ENCODE results near the gene SEMA4G.

Gene SEMA4G

GRCh38 chr10:101011517-101012423, 42.5 kb downstream of the SEMA4G start:
- peaks cover 12% of the 10 kb centered on the region for H3K4me1 ChIP-seq (ENCODE audit: insufficient read depth, insufficient read length)
- no peaks in the 10 kb centered on the region for H3K27me3 ChIP-seq (ENCODE audit: insufficient read depth, insufficient read length)
- peaks cover 8% of the 10 kb centered on the region for H3K36me3 ChIP-seq (ENCODE audit: insufficient read depth, insufficient read length, low read length)
- H3K9ac ChIP-seq (ENCODE audit: insufficient read length, low read depth): no peak overlapping the region
- TF ChIP-seq ZNF274 (IDR thresholded peaks at IDR 0.05; ENCODE audit: low read depth, low read length) (no peak), YY1 (IDR thresholded peaks at IDR 0.05; ENCODE audit: insufficient read depth, insufficient read length) (no peak), SUZ12 (IDR thresholded peaks at IDR 0.05; ENCODE audit: extremely low read depth, insufficient read depth, insufficient read length) (no peak)
- no peaks in the 10 kb centered on the region for H3K9me3 ChIP-seq (ENCODE audit: insufficient read depth, low read length)
- H3K4me3 ChIP-seq (ENCODE audit: insufficient read length, low read depth): no peak overlapping the region
- DNase-seq (ENCODE audit: low read depth, low spot score): no peak

GRCh38 chr10:101012525-101013364, 43.4 kb downstream of the SEMA4G start:
- Histone ChIP-seq H3K9me3 (ENCODE audit: insufficient read depth, low read length) (no peaks in the 10 kb centered on the region), H3K36me3 (ENCODE audit: insufficient read depth, insufficient read length, low read length) (no peaks in the 10 kb centered on the region), H3K4me1 (ENCODE audit: insufficient read depth, insufficient read length) (peaks cover 14% of the 10 kb centered on the region), H3K9ac (ENCODE audit: insufficient read length, low read depth) (no peak overlapping the region), H3K27me3 (ENCODE audit: insufficient read depth, insufficient read length) (peaks cover 7% of the 10 kb centered on the region), H3K4me3 (ENCODE audit: insufficient read length, low read depth) (no peak overlapping the region)
- no peak for DNase-seq (ENCODE audit: low read depth, low spot score)
- TF ChIP-seq ZNF274 (IDR thresholded peaks at IDR 0.05; ENCODE audit: low read depth, low read length) (no peak), SUZ12 (IDR thresholded peaks at IDR 0.05; ENCODE audit: extremely low read depth, insufficient read depth, insufficient read length) (no peak), YY1 (IDR thresholded peaks at IDR 0.05; ENCODE audit: insufficient read depth, insufficient read length) (no peak)

DNA sequence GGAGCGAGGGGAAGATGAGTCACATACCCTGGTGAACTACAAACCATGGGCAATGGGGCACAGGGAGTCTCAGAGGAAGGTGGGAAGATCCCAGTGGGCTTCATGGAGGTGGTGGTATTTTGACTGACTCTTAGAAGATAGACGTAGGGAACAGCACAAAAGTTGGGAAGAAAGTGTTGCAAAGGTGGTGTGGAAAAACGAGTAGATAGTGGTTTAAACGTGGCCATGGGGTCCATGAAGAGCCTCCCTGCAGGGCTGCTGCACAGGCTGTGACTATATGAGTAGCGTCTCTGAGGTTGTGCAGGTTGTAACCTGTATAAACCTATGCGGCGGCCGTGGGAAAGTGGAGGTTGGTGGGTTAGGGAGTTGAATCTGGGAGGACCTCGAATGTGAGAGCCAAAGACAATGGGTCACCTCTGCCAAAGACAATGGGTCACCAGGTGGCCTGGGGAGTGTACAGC, 44.1 kb downstream of the SEMA4G start:
- H3K4me1 ChIP-seq (ENCODE audit: insufficient read depth, insufficient read length): peaks cover 14% of the 10 kb centered on the region
- H3K36me3 ChIP-seq (ENCODE audit: insufficient read depth, insufficient read length, low read length): no peaks in the 10 kb centered on the region

GRCh38 chr10:101014230-101014884, 45.1 kb downstream of the SEMA4G start:
- Histone ChIP-seq H3K9ac (ENCODE audit: insufficient read length, low read depth) (no peak overlapping the region), H3K4me3 (ENCODE audit: insufficient read length, low read depth) (no peak overlapping the region), H3K27me3 (ENCODE audit: insufficient read depth, insufficient read length) (peaks cover 21% of the 10 kb centered on the region), H3K4me1 (ENCODE audit: insufficient read depth, insufficient read length) (peaks cover 13% of the 10 kb centered on the region), H3K36me3 (ENCODE audit: insufficient read depth, insufficient read length, low read length) (no peaks in the 10 kb centered on the region), H3K9me3 (ENCODE audit: insufficient read depth, low read length) (no peaks in the 10 kb centered on the region)
- DNase-seq (ENCODE audit: low read depth, low spot score): no peak
- TF ChIP-seq YY1 (IDR thresholded peaks at IDR 0.05; ENCODE audit: insufficient read depth, insufficient read length) (no peak), ZNF274 (IDR thresholded peaks at IDR 0.05; ENCODE audit: low read depth, low read length) (no peak), SUZ12 (IDR thresholded peaks at IDR 0.05; ENCODE audit: extremely low read depth, insufficient read depth, insufficient read length) (no peak)

More for the DNA sequence above, 44.1 kb downstream of the SEMA4G start:
- TF ChIP-seq SUZ12 (IDR thresholded peaks at IDR 0.05; ENCODE audit: extremely low read depth, insufficient read depth, insufficient read length) (no peak), ZNF274 (IDR thresholded peaks at IDR 0.05; ENCODE audit: low read depth, low read length) (no peak), YY1 (IDR thresholded peaks at IDR 0.05; ENCODE audit: insufficient read depth, insufficient read length) (no peak)
- H3K4me3 ChIP-seq (ENCODE audit: insufficient read length, low read depth): no peak overlapping the region
- no peaks in the 10 kb centered on the region for H3K9me3 ChIP-seq (ENCODE audit: insufficient read depth, low read length)
- H3K9ac ChIP-seq (ENCODE audit: insufficient read length, low read depth): no peak overlapping the region
- DNase-seq (ENCODE audit: low read depth, low spot score): no peak
- peaks cover 13% of the 10 kb centered on the region for H3K27me3 ChIP-seq (ENCODE audit: insufficient read depth, insufficient read length)

GRCh38 chr10:101014966-101015581, 45.8 kb downstream of the SEMA4G start:
- no peaks in the 10 kb centered on the region for H3K9me3 ChIP-seq (ENCODE audit: insufficient read depth, low read length)
- DNase-seq (ENCODE audit: low read depth, low spot score): no peak
- TF ChIP-seq YY1 (IDR thresholded peaks at IDR 0.05; ENCODE audit: insufficient read depth, insufficient read length) (no peak), SUZ12 (IDR thresholded peaks at IDR 0.05; ENCODE audit: extremely low read depth, insufficient read depth, insufficient read length) (no peak), ZNF274 (IDR thresholded peaks at IDR 0.05; ENCODE audit: low read depth, low read length) (no peak)
- peaks cover 21% of the 10 kb centered on the region for H3K27me3 ChIP-seq (ENCODE audit: insufficient read depth, insufficient read length)
- H3K36me3 ChIP-seq (ENCODE audit: insufficient read depth, insufficient read length, low read length): no peaks in the 10 kb centered on the region
- no peak overlapping the region for H3K4me3 ChIP-seq (ENCODE audit: insufficient read length, low read depth)
- H3K4me1 ChIP-seq (ENCODE audit: insufficient read depth, insufficient read length): peaks cover 13% of the 10 kb centered on the region
- H3K9ac ChIP-seq (ENCODE audit: insufficient read length, low read depth): no peak overlapping the region

GRCh38 chr10:101015582-101015973, 46.3 kb downstream of the SEMA4G start:
- H3K9me3 ChIP-seq (ENCODE audit: insufficient read depth, low read length): no peaks in the 10 kb centered on the region
- peaks cover 21% of the 10 kb centered on the region for H3K27me3 ChIP-seq (ENCODE audit: insufficient read depth, insufficient read length)
- no peak for DNase-seq (ENCODE audit: low read depth, low spot score)
- no peaks in the 10 kb centered on the region for H3K36me3 ChIP-seq (ENCODE audit: insufficient read depth, insufficient read length, low read length)
- TF ChIP-seq YY1 (IDR thresholded peaks at IDR 0.05; ENCODE audit: insufficient read depth, insufficient read length): no peak
- TF ChIP-seq ZNF274 (IDR thresholded peaks at IDR 0.05; ENCODE audit: low read depth, low read length): no peak
- TF ChIP-seq SUZ12 (IDR thresholded peaks at IDR 0.05; ENCODE audit: extremely low read depth, insufficient read depth, insufficient read length): no peak
- H3K4me3 ChIP-seq (ENCODE audit: insufficient read length, low read depth): no peak overlapping the region
- no peak overlapping the region for H3K9ac ChIP-seq (ENCODE audit: insufficient read length, low read depth)
- peaks cover 13% of the 10 kb centered on the region for H3K4me1 ChIP-seq (ENCODE audit: insufficient read depth, insufficient read length)

Measured in NT2/D1 (cell line).